Upper lobe of left lung (tissue), 6 donors: ENCODE measurements around the gene DMRT2. TPM values are rescaled to one million over a fixed set of nuclear protein-coding genes. Genes with fewer than 3 reads are reported as not detected.

ENCODE experiments used
- ATAC-seq, 2 donors: fragments of 200-7000 bp; cut with Tn5 transposase; one replicate each; pipeline ENCODE4 v1.9.1; 2022; ENCODE audit warnings: mild to moderate bottlenecking in 2 of 2, moderate library complexity in 2 of 2; ENCODE audit not compliant: low FRiP score in 2 of 2
- DNase-seq, 2 donors: peaks; one replicate each; pipeline ENCODE4 v3.0.0-alpha.2; 2019 to 2020
- H3K27ac ChIP-seq, 4 donors: fragments of 200-600 bp; sonication (generic); one replicate each; pipeline ENCODE4 v1.5.1; 2016 to 2019
- H3K27me3 ChIP-seq, 4 donors: fragments of 200-600 bp; sonication (generic); one replicate each; pipeline ENCODE4 v1.5.1; 2017 to 2019
- H3K36me3 ChIP-seq, 4 donors: fragments of 200-600 bp; sonication (generic); one replicate each; pipeline ENCODE4 v1.5.1; 2016 to 2019
- H3K4me1 ChIP-seq, 4 donors: fragments of 200-600 bp; sonication (generic); one replicate each; pipeline ENCODE4 v1.5.1; 2018 to 2019
- H3K4me3 ChIP-seq, 4 donors: fragments of 200-600 bp; sonication (generic); one replicate each; pipeline ENCODE4 v1.5.1; 2017 to 2019; ENCODE audit warnings: mild to moderate bottlenecking in 2 of 4, moderate library complexity in 1 of 4
- H3K9me3 ChIP-seq, 4 donors: fragments of 200-600 bp; sonication (generic); one replicate each; pipeline ENCODE4 v1.5.1; 2018 to 2019
- CTCF ChIP-seq, 6 experiments: fragments of 450-650 bp in 4 of 6; fragments of 200-600 bp in 2 of 6; sonication (generic) in 2 of 6; IDR thresholded peaks; one replicate each; pipeline ENCODE4 v1.5.1; 2016 to 2019; ENCODE audit warnings: antibody characterized with exemption in 6 of 6
- EP300 ChIP-seq, 4 donors: sonication (generic); formaldehyde crosslinking; IDR thresholded peaks; one replicate each; pipeline ENCODE4 v1.5.1; 2017; ENCODE audit warnings: antibody characterized with exemption in 4 of 4, control low read depth in 2 of 4
- POLR2A ChIP-seq, 4 donors: fragments of 450-650 bp; IDR thresholded peaks; one replicate each; pipeline ENCODE4 v1.5.1; 2016 to 2017; ENCODE audit warnings: antibody characterized with exemption in 4 of 4, mild to moderate bottlenecking in 2 of 4
- POLR2AphosphoS5 ChIP-seq, 2 donors: sonication (generic); formaldehyde crosslinking; IDR thresholded peaks; one replicate each; pipeline ENCODE4 v1.5.1; 2017; ENCODE audit warnings: antibody characterized with exemption in 2 of 2
- WGBS, 2 donors: methylation state at CpG; one replicate each; pipeline ENCODE4 v1.1.5; 2017 to 2018; 5-methylcytosine and 5-hydroxymethylcytosine counted together
- total RNA-seq, 6 donors: library from RNA; depleted of rRNA in 4 of 6; stranded (reverse); fragments of >200 nt in 4 of 6; gene quantifications; one replicate each; pipeline versions ENCODE4 v1.1.0 to v1.2.1, GENCODE V29; 2016 to 2021
- donor health status: DM: no; HTN: no; CAD: no; lungs with moderate emphysema.
- donor health status: DM: no; HTN: yes; CAD: no; lungs with severe emphysema.

Gene DMRT2
- total RNA-seq, 6 donors from 2014 or later: 0.43 to 0.84 (median 0.78) TPM; not detected in 2

- no peaks in the 10 kb centered on the region for H3K9me3 ChIP-seq
- no peaks in the 10 kb centered on the region for H3K27me3 ChIP-seq
- no peaks in the 10 kb centered on the region for H3K36me3 ChIP-seq
- ATAC-seq (no peak), DNase-seq (no peak)
- WGBS, 2 donors: 85 to 93% methylated on average over 1 of the region's 1 CpG
- no peak for TF ChIP-seq CTCF (IDR thresholded peaks at IDR 0.05)
- H3K4me1 ChIP-seq: peaks cover 0 to 4% (median 0%) of the 10 kb centered on the region in 4 donors
- H3K27ac ChIP-seq: no peak overlapping the region
- no peak overlapping the region for H3K4me3 ChIP-seq
Measured at GRCh38 chr9:1073497-1073896, 23.3 kb downstream of the DMRT2 start.

- WGBS, 2 donors: 68 to 83% methylated on average over 2 of the region's 2 CpGs
- DNase-seq (no peak), ATAC-seq (no peak)
- H3K36me3 ChIP-seq: no peaks in the 10 kb centered on the region
- no peaks in the 10 kb centered on the region for H3K9me3 ChIP-seq
- TF ChIP-seq EP300 (IDR thresholded peaks at IDR 0.05): no peak
- TF ChIP-seq POLR2AphosphoS5 (IDR thresholded peaks at IDR 0.05): no peak
- no peak for TF ChIP-seq CTCF (IDR thresholded peaks at IDR 0.05)
- no peak for TF ChIP-seq POLR2A (IDR thresholded peaks at IDR 0.05)
- H3K4me3 ChIP-seq: no peak overlapping the region
- H3K27me3 ChIP-seq: no peaks in the 10 kb centered on the region
- H3K27ac ChIP-seq: no peak overlapping the region
- no peaks in the 10 kb centered on the region for H3K4me1 ChIP-seq
Measured at GRCh38 chr9:1077616-1078015, 27.5 kb downstream of the DMRT2 start.

GRCh38 chr9:1083325-1083913 lies 33.3 kb downstream of the DMRT2 start:
- ATAC-seq: peak; percentile 62 to 80
- Histone ChIP-seq H3K4me3 (peak overlapping the region in 3 of 4 donors; percentile 13 to 32 (median 24)), H3K9me3 (no peaks in the 10 kb centered on the region), H3K27me3 (no peaks in the 10 kb centered on the region), H3K36me3 (no peaks in the 10 kb centered on the region), H3K4me1 (no peaks in the 10 kb centered on the region), H3K27ac (no peak overlapping the region)
- DNase-seq: peak; percentile 22 to 37
- no peak for TF ChIP-seq POLR2AphosphoS5 (IDR thresholded peaks at IDR 0.05)
- TF ChIP-seq POLR2A (IDR thresholded peaks at IDR 0.05): no peak
- no peak for TF ChIP-seq CTCF (IDR thresholded peaks at IDR 0.05)
- TF ChIP-seq EP300 (IDR thresholded peaks at IDR 0.05): no peak
- 11 to 20% methylated on average over 13 of the region's 13 CpGs for WGBS, 2 donors

GRCh38 chr9:1085086-1085485 lies 34.9 kb downstream of the DMRT2 start:
- no peak overlapping the region for H3K4me3 ChIP-seq
- no peaks in the 10 kb centered on the region for H3K36me3 ChIP-seq
- WGBS, 2 donors: 83 to 87% methylated on average over 4 of the region's 4 CpGs
- ATAC-seq (no peak), DNase-seq (no peak)
- H3K9me3 ChIP-seq: no peaks in the 10 kb centered on the region
- H3K4me1 ChIP-seq: no peaks in the 10 kb centered on the region
- TF ChIP-seq EP300 (IDR thresholded peaks at IDR 0.05) (no peak), CTCF (IDR thresholded peaks at IDR 0.05) (no peak), POLR2AphosphoS5 (IDR thresholded peaks at IDR 0.05) (no peak), POLR2A (IDR thresholded peaks at IDR 0.05) (no peak)
- H3K27me3 ChIP-seq: no peaks in the 10 kb centered on the region
- H3K27ac ChIP-seq: no peak overlapping the region

GRCh38 chr9:1086517-1086916 lies 36.4 kb downstream of the DMRT2 start:
- H3K4me3 ChIP-seq: no peak overlapping the region
- TF ChIP-seq POLR2AphosphoS5 (IDR thresholded peaks at IDR 0.05): no peak
- TF ChIP-seq EP300 (IDR thresholded peaks at IDR 0.05): no peak
- no peak for TF ChIP-seq CTCF (IDR thresholded peaks at IDR 0.05)
- no peak for TF ChIP-seq POLR2A (IDR thresholded peaks at IDR 0.05)
- no peak for ATAC-seq
- no peaks in the 10 kb centered on the region for H3K4me1 ChIP-seq
- H3K27ac ChIP-seq: no peak overlapping the region
- H3K9me3 ChIP-seq: no peaks in the 10 kb centered on the region
- 69 to 72% methylated on average over 3 of the region's 3 CpGs for WGBS, 2 donors
- no peaks in the 10 kb centered on the region for H3K36me3 ChIP-seq
- no peaks in the 10 kb centered on the region for H3K27me3 ChIP-seq
- DNase-seq: no peak
